GM19351 (cell line): ENCODE measurements around the gene OR2AT4.
"Not testable (repeated sequence)": the region's sequence is repeated elsewhere in the genome, so short reads cannot be mapped to it uniquely, and the experiment has no call there.

ENCODE experiments used
- ATAC-seq: cut with Tn5 transposase; IDR thresholded peaks from one replicate; pipeline ENCODE4 v1.9.1; 2021; ENCODE audit warnings: mild to moderate bottlenecking, moderate library complexity; ENCODE audit not compliant: unreplicated experiment

The OR2AT4 gene

DNA sequence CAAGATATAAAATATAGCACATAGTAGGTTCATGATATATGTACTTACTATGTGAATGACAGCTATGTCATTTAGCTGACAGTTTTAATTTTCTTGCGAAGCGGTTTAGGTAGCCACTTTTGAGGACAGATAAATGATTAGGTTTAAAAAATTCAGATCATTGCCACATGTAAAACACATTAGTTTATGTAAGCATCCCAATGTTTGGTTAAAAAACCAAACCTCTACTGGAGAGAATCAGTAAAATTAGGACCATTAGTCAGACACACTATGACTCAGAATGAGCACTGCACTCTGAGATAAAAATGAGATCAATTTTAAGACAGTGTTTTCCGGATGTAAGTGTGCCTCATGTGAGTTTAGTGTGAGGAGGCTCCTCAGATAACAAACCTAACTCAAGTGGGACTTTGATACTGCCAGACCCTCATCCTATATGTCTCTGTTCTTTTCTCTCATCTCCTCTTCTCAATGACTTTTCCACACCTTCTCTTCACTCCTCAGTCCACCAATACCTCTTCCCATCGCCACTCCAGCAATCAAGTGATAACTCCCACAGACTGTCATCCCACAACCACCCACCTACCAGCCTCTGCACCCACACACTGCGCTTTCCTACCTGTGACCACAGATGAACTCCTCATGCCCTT, 6.8 kb upstream of the OR2AT4 start:
- peak; percentile 48 for ATAC-seq

DNA sequence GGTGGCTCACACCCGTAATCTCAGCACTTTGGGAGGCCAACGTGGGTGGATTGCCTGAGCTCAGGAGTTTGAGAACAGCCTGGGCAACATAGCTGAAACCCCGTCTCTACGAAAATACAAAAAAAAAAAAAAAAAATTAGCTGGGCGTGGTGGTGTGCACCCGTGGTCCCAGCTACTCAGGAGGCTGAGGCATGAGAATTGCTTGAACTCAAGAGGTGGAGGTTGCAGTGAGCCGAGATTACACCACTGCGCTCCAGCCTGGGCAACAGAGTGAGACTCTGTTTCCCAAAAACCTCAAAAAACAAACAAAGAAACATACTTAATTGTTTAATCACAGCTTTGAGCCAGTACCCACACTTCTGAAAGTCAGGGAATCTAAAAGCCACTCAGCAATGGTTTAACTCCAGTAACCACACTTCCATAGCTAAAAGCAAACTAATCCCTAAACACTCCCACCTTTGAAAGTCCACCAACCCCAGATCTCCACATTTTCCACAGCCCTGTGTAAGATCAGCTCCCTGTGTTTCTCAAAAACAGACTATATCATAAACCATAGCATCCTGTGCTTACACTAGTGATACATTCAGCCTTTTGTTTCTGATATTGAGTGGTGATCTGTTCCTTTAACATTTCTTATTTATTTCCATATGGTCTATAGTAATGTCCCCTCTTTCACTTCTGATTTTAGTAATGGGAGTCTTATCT, 4.9 kb upstream of the OR2AT4 start:
- no peak for ATAC-seq

DNA sequence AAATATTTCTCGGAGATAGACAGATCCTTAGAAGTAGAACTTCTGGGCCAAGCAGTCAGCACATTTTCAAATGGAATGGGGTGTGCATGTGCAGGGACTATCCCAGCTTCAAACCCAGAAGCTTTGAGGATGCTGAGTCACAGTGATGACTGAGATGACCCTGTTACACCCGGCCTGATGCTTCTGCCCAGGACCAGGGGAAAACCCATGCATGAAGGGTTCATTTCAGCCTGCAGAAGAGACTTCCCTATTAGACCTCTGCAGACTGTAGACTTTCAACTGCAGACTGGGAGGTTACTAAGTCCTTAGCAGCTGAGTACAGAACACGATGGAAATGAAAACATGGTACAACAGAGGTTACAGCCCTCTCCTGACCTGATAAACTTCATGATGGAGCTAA, 3.6 kb upstream of the OR2AT4 start:
- ATAC-seq, result peak; percentile 97

- ATAC-seq, result no peak
Observed at GRCh38 chr11:75099635-75100034, 3.0 kb upstream of the OR2AT4 start.

DNA sequence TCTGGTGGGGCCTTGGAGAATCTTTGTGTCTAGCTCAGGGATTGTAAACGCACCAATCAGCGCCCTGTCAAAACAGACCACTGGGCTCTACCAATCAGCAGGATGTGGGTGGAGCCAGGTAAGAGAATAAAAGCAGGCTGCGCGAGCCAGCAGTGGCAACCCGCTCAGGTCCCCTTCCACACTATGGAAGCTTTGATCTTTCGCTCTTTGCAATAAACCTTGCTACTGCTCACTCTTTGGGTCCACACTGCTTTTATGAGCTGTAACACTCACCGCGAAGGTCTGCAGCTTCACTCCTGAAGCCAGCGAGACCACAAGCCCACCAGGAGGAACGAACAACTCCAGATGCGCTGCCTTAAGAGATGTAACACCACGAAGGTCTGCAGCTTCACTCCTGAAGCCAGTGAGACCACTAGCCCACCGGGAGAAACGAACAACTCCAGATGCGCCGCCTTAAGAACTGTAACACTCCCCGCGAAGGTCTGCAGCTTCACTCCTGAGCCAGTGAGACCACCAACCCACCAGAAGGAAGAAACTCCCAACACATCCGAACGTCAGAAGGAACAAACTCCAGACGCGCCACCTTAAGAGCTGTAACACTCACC, 2.3 kb upstream of the OR2AT4 start:
- ATAC-seq, result not testable (repeated sequence)

DNA sequence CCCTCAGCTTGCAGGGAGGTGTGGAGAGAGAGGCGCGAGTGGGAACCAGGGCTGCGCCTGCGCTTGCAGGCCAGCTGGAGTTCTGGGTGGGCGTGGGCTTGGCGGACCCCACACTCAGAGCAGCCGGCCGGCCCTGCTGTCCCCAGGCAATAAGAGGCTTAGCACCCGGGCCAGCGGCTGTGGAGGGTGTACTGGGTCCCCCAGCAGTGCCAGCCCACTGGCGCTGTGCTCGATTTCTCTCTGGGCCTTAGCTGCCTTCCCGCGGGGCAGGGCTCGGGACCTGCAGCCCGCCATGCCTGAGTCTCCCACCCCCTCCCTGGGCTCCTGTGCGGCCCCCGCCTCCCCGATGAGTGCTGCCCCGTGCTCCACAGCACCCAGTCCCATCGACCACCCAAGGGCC, 1.5 kb upstream of the OR2AT4 start:
- ATAC-seq, result not testable (repeated sequence)

GRCh38 chr11:75097173-75097557, 489 bp upstream of the OR2AT4 start:
- ATAC-seq, result no peak

- not testable (repeated sequence) for ATAC-seq
Observed at GRCh38 chr11:75094382-75094781, 2.3 kb downstream of the OR2AT4 start.

- no peak for ATAC-seq
Observed at GRCh38 chr11:75090671-75091177, 6.0 kb downstream of the OR2AT4 start.

GRCh38 chr11:75087319-75088305, 9.1 kb downstream of the OR2AT4 start:
- no peak for ATAC-seq

DNA sequence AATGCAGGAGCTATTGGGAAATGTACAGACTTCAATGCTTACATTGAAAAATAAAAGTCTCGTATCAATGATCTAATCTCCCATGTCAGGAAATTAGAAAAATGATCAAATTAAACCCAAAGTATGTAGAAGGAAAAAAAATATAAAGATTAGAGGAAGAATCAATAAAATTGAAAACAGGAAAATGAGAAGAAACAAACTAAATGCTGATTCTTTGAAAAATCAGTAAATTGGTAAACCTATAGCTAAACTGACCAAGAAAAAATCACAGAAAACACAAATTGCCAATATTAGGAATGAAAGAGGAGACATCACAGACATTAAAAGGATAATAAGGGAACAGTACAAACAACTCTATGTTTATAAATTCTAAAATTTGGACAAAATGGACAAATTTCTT, 11.8 kb downstream of the OR2AT4 start:
- ATAC-seq, result no peak

- ATAC-seq, result no peak
Observed at GRCh38 chr11:75083217-75083605, 13.5 kb downstream of the OR2AT4 start.

- ATAC-seq, result no peak
Observed at GRCh38 chr11:75082601-75083216, 14.0 kb downstream of the OR2AT4 start.

- no peak for ATAC-seq
Observed at GRCh38 chr11:75079546-75079945, 17.1 kb downstream of the OR2AT4 start.

- no peak for ATAC-seq
Observed at GRCh38 chr11:75078233-75078632, 18.4 kb downstream of the OR2AT4 start.

DNA sequence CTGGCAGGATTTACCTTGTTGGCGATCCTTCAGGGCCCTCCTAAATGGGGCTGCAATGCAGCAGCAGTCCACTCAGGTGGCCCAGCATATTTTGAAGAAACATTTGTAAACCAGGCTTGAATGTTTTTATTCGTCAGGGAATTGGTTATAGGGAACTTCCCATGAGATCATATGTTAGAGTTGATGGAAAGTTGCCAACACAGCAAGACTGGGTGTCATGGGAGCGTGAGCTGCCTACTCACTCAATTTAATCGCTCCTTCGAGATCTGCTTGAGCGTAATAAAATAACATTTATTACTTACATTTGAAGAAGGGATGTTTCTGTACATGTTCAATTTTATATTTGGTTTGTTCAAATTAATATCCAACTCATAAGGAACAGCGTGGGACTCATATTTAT, 19.4 kb downstream of the OR2AT4 start:
- ATAC-seq, result no peak

- no peak for ATAC-seq
Observed at GRCh38 chr11:75076671-75077070, 20.0 kb downstream of the OR2AT4 start.

GRCh38 chr11:75073459-75074190, 23.1 kb downstream of the OR2AT4 start:
- no peak for ATAC-seq

DNA sequence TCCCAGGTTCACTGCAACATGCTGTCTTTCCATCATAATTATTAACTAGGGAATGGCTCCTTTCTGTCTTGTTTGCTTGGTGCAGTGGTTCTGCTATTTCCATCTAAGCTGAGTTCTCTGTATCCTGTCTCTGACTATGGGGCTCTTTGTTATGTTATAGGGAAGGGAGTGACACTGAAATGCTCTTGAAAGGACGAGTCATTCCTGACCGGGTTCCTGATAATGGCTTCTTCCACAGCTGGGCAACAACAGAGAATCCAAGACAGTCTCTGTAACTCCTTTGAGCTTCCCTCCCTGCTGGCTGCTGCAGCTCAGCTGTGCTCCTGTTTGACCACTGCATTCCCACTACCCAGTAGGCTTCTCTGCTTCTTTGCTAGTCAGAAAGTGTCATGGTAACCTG, 24.1 kb downstream of the OR2AT4 start:
- ATAC-seq, result no peak

DNA sequence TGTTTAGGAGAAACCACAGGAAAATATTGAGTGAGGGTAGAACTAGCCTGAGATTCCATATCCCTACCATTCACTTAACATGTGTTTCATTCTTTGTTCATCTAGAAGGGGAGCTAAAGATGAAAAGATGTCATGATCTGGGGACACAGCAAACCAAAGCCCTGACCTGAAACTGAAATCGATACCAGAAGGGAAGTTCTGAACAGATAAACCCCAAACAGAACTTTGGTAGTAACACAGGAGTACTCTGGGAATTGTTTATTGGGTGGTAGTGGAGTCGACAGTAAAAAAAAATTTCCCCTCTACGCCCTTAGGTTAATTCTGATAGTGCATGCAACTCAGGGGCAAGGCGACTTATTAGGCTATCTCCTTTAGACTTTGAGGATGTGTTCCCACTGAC, 27.2 kb downstream of the OR2AT4 start:
- ATAC-seq, result no peak
